HG03045 (cell line): ENCODE measurements around the gene MFSD2A.
"Not testable (repeated sequence)": the region's sequence is repeated elsewhere in the genome, so short reads cannot be mapped to it uniquely, and the experiment has no call there.

ENCODE experiments used
- ATAC-seq: cut with Tn5 transposase; IDR thresholded peaks from one replicate; pipeline ENCODE4 v1.9.1; 2021; ENCODE audit warnings: mild to moderate bottlenecking, moderate library complexity; ENCODE audit not compliant: unreplicated experiment

The MFSD2A gene

GRCh38 chr1:39996396-39997004, 41.6 kb downstream of the MFSD2A start:
- ATAC-seq = no peak

- ATAC-seq = no peak
Measured at GRCh38 chr1:40001456-40001855, 46.5 kb downstream of the MFSD2A start.

GRCh38 chr1:40003156-40004093, 48.5 kb downstream of the MFSD2A start:
- ATAC-seq = no peak

GRCh38 chr1:40004857-40005256, 49.9 kb downstream of the MFSD2A start:
- ATAC-seq = no peak

- ATAC-seq = not testable (repeated sequence)
Measured at GRCh38 chr1:40007481-40008034, 52.6 kb downstream of the MFSD2A start.

GRCh38 chr1:40011198-40011597, 56.3 kb downstream of the MFSD2A start:
- ATAC-seq = no peak

- ATAC-seq = no peak
Measured at GRCh38 chr1:40014253-40014706, 59.3 kb downstream of the MFSD2A start.

GRCh38 chr1:40014812-40015594, 60.1 kb downstream of the MFSD2A start:
- ATAC-seq = no peak

- no peak for ATAC-seq
Measured at GRCh38 chr1:40017951-40018575, 63.1 kb downstream of the MFSD2A start.
